ENCODE measurements around the gene CHTOP. TPM values are rescaled to one million over a fixed set of nuclear protein-coding genes. Genes with fewer than 3 reads are reported as not detected.

CHTOP gene
- total and polyA plus RNA-seq, 2 of the 4 experiments (the other 2 are of a cell fraction) = 33.9 to 50.8 TPM

- Histone ChIP-seq H4K91ac (ENCODE audit: insufficient read depth, low read depth, low read length) (peak overlapping the region; percentile 97), H2BK120ac (ENCODE audit: low read depth, low read length) (peak overlapping the region; percentile 83), H3K79me1 (ENCODE audit: low read depth in 1 of 2, low read length in 2 of 2) (peaks cover 24 to 41% of the 10 kb centered on the region in 2 experiments), H2BK5ac (ENCODE audit: low read depth, low read length, poor library complexity, severe bottlenecking) (peak overlapping the region; percentile 92), H3K4me3 (ENCODE audit: insufficient read depth, low read depth, low read length) (peak overlapping the region; percentile 54), H3K9ac (ENCODE audit: low read depth, low read length) (peak overlapping the region; percentile 85), H3K4me1 (ENCODE audit: control insufficient read depth, insufficient read depth, low read length) (peaks cover 14% of the 10 kb centered on the region), H2BK15ac (ENCODE audit: low read depth, low read length) (peak overlapping the region; percentile 82; the same call in 2 of the 3 replicates), H3K9me3 (ENCODE audit: control insufficient read depth, insufficient read depth, low read length) (no peaks in the 10 kb centered on the region), H3K27me3 (ENCODE audit: control insufficient read depth, insufficient read depth, low read length) (no peaks in the 10 kb centered on the region), H2AK9ac (replicated peaks; ENCODE audit: low read depth, low read length, poor library complexity) (peak overlapping the region; percentile 97), H3K14ac (replicated peaks; ENCODE audit: low read depth, low read length) (peak overlapping the region; percentile 99), H3K56ac (ENCODE audit: extremely low read depth, insufficient read depth, low read length) (peak overlapping the region; percentile 94), H2AK5ac (ENCODE audit: low read depth, low read length) (peak overlapping the region; percentile 99), H2AFZ (replicated peaks; ENCODE audit: low read length, poor library complexity) (peak overlapping the region; percentile 84), H3K18ac (ENCODE audit: low read depth, low read length) (peak overlapping the region; percentile 73), H3K27ac (ENCODE audit: insufficient read depth, low read length) (peak overlapping the region; percentile 96), H3K4ac (ENCODE audit: low read depth, low read length) (peak overlapping the region; percentile 96), H2BK20ac (ENCODE audit: low read depth, low read length) (peak overlapping the region; percentile 46), H4K8ac (ENCODE audit: low read depth in 2 of 2, low read length in 2 of 2) (peak overlapping the region; percentile 87 to 89; a peak in 2 of 4 replicates), H3K9me1 (ENCODE audit: insufficient read depth, low read length) (peaks cover 29% of the 10 kb centered on the region), H3K23ac (ENCODE audit: low read depth, low read length) (peak overlapping the region; percentile 82), H4K5ac (ENCODE audit: low read depth, low read length) (peak overlapping the region; percentile 28), H3K36me3 (ENCODE audit: control insufficient read depth, insufficient read depth, low read length) (peaks cover 11% of the 10 kb centered on the region), H4K20me1 (ENCODE audit: insufficient read depth, low read length) (no peaks in the 10 kb centered on the region), H3K4me2 (ENCODE audit: low read depth, low read length) (peak overlapping the region; percentile 83)
- DNase-seq = no peak
- dilution Hi-C loops (cut with HindIII; ENCODE audit: low sequenced_read_pairs, unreplicated experiment) = no loop called here
- intact Hi-C loops (cut with micrococcal nuclease) = loop anchor here (2.0 to 5.0 kb wide), 2 partner anchors 54 to 94 kb away; no protein-coding TSS in a partner anchor
- BruUV-seq (replicated peaks) = no TSS peak
- in situ Hi-C loops (cut with MboI; ENCODE audit: low sequenced_read_pairs) = no loop called here
- no peak for TF ChIP-seq FOS (IDR thresholded peaks at IDR 0.05; ENCODE audit: low read depth, low read length)
- no peak for TF ChIP-seq POLR2A (IDR thresholded peaks at IDR 0.05; ENCODE audit: low read depth, low read length)
- no peak for TF ChIP-seq BHLHE40 (IDR thresholded peaks at IDR 0.05; ENCODE audit: low read depth, low read length)
- no peak for TF ChIP-seq RCOR1 (IDR thresholded peaks at IDR 0.05; ENCODE audit: insufficient replicate concordance, low read length)
- TF ChIP-seq RAD21 (IDR thresholded peaks at IDR 0.05; ENCODE audit: low read length) = no peak
- no peak for TF ChIP-seq ELK1 (IDR thresholded peaks at IDR 0.05; ENCODE audit: borderline replicate concordance, low read depth, low read length)
- no peak for TF ChIP-seq CHD1 (IDR thresholded peaks at IDR 0.05; ENCODE audit: low read depth, low read length)
- TF ChIP-seq USF2 (IDR thresholded peaks at IDR 0.05; ENCODE audit: low read depth, low read length) = no peak
- no peak for TF ChIP-seq CTCF (conservative IDR thresholded peaks at IDR 0.05; ENCODE audit: low read depth, low read length)
- TF ChIP-seq CEBPB (IDR thresholded peaks at IDR 0.05; ENCODE audit: low read depth, low read length) = no peak
- no peak for TF ChIP-seq MAFK (IDR thresholded peaks at IDR 0.05; ENCODE audit: low read depth, low read length)
- TF ChIP-seq MXI1 (IDR thresholded peaks at IDR 0.05; ENCODE audit: borderline replicate concordance, low read depth, low read length) = no peak
- TF ChIP-seq NFE2L2 (IDR thresholded peaks at IDR 0.05; ENCODE audit: low read depth, low read length) = no peak
- WGBS, 2 experiments (ENCODE audit: extremely low coverage in 2 of 2, insufficient read length in 1 of 2) = 60% methylated on average over 1 of the region's 3 CpGs; no CpG with 5 or more reads in 1 of the 2 experiments
- ATAC-seq (ENCODE audit: low read depth) = no peak
- ChIA-PET POLR2A (ENCODE audit: unreplicated experiment) (interaction anchor here (0.6 to 2.3 kb wide), 9 partner anchors 12 to 93 kb away, joined by 4 to 10 read pairs (median 5); partner anchors contain the start of genes S100A16 and S100A6), CTCF (interaction anchor here (1.1 to 2.3 kb wide), 8 partner anchors 10 to 120 kb away, joined by 3 to 18 read pairs (median 7); partner anchors contain the start of genes S100A14 and S100A16)
These were observed 7.4 kb upstream of the CHTOP start for GRCh38 chr1:153626477-153626903.
